Measurements from ENCODE around the gene TMEM37.

DNA sequence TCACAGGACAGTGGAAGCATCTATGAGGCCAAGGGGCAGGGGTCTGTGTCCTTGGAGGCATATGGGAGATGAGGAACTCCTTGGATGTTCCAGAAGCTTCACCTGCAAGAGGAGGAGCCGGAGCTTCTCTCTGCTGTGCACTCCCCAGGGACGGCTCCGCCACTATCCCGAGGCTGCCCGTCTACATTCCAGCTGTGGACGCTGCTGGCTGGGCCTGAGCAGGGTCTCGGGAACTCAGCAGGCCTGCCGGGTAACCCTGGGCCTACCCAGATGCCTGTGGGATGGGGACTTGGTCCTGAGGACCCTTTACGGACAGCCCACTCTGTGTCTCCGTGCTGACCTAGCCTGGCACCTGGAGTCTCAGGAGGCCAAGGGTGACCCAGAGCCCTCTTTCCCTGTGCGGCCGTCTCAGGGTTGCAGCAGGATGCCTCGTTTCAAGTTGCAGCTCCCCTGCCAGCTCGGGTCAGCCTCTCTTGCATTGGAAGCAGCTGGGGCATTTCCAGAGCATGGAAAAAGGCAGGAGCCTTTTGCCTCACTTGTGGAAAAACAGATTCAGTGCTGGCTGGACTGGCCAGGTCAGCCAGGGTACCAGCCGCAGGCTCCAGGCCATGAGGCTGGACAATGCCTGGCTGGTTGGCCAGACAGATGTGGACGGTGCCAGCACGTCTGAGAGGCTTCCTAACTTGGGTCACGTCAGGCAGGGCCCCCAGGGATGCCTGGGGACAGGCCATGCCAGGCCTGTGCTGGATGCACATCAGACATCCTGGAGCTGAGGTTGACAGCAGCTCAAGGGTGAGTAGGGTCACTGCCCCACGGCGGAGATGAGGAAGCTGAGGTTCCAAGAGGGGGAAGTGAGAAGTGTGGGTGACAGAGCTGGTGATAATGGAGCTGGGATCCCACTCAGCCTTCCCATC, 51.1 kb downstream of the TMEM37 start:
- TF ChIP-seq, protein P1, sequence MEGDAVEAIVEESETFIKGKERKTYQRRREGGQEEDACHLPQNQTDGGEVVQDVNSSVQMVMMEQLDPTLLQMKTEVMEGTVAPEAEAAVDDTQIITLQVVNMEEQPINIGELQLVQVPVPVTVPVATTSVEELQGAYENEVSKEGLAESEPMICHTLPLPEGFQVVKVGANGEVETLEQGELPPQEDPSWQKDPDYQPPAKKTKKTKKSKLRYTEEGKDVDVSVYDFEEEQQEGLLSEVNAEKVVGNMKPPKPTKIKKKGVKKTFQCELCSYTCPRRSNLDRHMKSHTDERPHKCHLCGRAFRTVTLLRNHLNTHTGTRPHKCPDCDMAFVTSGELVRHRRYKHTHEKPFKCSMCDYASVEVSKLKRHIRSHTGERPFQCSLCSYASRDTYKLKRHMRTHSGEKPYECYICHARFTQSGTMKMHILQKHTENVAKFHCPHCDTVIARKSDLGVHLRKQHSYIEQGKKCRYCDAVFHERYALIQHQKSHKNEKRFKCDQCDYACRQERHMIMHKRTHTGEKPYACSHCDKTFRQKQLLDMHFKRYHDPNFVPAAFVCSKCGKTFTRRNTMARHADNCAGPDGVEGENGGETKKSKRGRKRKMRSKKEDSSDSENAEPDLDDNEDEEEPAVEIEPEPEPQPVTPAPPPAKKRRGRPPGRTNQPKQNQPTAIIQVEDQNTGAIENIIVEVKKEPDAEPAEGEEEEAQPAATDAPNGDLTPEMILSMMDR (IDR thresholded peaks at IDR 0.05; ENCODE audit: poor library complexity), result no peak
- no peak for TF ChIP-seq EZH2 (IDR thresholded peaks at IDR 0.05; ENCODE audit: borderline replicate concordance)
